ENCODE data around the gene AEBP2.

Gene AEBP2

DNA sequence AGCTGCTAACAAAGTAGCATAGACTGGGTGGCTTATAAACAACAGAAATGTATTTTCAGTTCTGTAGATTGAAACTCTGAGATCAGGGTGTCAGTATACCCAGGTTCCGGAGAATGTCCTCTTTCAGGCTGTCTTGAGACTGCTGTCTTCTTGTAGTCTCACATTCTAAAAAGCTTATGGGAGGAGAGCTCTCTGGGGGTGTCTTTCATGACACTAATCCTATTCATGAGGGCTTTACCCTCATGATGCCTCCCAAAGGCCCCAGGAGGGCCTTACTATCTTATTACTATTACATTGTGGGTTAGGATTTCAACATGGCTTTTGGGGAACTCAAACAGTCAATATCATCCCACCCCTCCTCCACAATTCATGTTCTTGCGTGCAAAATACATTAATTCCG, 94.3 kb downstream of the AEBP2 start:
- Histone ChIP-seq H3K27me3 (replicated peaks; ENCODE audit: insufficient read depth, low read length) (no peaks in the 10 kb centered on the region), H3K36me3 (replicated peaks; ENCODE audit: insufficient read depth, low read length) (no peaks in the 10 kb centered on the region), H3K4me2 (ENCODE audit: low read depth, low read length) (no peak overlapping the region), H3K4me1 (ENCODE audit: low read length) (no peaks in the 10 kb centered on the region), H3K9me3 (replicated peaks; ENCODE audit: insufficient read depth, low read length) (no peaks in the 10 kb centered on the region), H3K79me2 (ENCODE audit: low read length) (no peaks in the 10 kb centered on the region), H3K9ac (ENCODE audit: low read length) (no peak overlapping the region), H2AFZ (ENCODE audit: low read length) (no peak overlapping the region), H3K27ac (ENCODE audit: low read length) (no peak overlapping the region), H4K20me1 (ENCODE audit: insufficient read depth, low read length) (no peaks in the 10 kb centered on the region), H3K4me3 (ENCODE audit: low read length) (no peak overlapping the region), H3F3A (ENCODE audit: insufficient read depth, low read length) (no peaks in the 10 kb centered on the region), H3K9me2 (replicated peaks; ENCODE audit: insufficient read depth, low read length) (no peaks in the 10 kb centered on the region)
- DNase-seq, result no peak
- TF ChIP-seq, protein P1, sequence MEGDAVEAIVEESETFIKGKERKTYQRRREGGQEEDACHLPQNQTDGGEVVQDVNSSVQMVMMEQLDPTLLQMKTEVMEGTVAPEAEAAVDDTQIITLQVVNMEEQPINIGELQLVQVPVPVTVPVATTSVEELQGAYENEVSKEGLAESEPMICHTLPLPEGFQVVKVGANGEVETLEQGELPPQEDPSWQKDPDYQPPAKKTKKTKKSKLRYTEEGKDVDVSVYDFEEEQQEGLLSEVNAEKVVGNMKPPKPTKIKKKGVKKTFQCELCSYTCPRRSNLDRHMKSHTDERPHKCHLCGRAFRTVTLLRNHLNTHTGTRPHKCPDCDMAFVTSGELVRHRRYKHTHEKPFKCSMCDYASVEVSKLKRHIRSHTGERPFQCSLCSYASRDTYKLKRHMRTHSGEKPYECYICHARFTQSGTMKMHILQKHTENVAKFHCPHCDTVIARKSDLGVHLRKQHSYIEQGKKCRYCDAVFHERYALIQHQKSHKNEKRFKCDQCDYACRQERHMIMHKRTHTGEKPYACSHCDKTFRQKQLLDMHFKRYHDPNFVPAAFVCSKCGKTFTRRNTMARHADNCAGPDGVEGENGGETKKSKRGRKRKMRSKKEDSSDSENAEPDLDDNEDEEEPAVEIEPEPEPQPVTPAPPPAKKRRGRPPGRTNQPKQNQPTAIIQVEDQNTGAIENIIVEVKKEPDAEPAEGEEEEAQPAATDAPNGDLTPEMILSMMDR (IDR thresholded peaks at IDR 0.05; ENCODE audit: low read length), result no peak
- TF ChIP-seq EZH2phosphoT487 (IDR thresholded peaks at IDR 0.05; ENCODE audit: low read length), result no peak
- no peak for TF ChIP-seq EZH2 (optimal IDR thresholded peaks at IDR 0.05; ENCODE audit: low read depth, low read length)

DNA sequence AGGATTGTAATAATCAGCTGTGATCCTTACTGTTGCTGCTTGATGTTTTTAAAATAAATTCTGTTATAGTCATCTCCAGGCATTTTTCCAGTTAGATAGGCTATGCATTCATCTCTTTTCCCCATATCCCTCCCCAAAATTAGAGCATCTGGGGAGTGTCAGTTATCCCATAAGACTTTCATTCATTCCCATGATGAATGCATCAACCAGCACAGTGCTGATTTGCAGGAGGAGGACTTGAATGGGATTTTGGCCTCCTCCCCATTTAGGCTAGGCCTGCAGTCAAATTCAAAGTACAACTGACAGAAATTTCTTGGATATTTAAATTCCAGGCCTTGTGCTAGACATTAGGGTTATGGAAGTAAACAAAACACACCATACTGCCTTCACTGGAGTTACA, 99.8 kb downstream of the AEBP2 start:
- Histone ChIP-seq H3K79me2 (ENCODE audit: low read length) (no peaks in the 10 kb centered on the region), H3K9ac (ENCODE audit: low read length) (no peak overlapping the region), H3F3A (ENCODE audit: insufficient read depth, low read length) (no peaks in the 10 kb centered on the region), H3K4me1 (ENCODE audit: low read length) (no peaks in the 10 kb centered on the region), H3K27me3 (replicated peaks; ENCODE audit: insufficient read depth, low read length) (no peaks in the 10 kb centered on the region), H3K27ac (ENCODE audit: low read length) (no peak overlapping the region), H4K20me1 (ENCODE audit: insufficient read depth, low read length) (no peaks in the 10 kb centered on the region), H3K4me3 (ENCODE audit: low read length) (no peak overlapping the region), H3K9me3 (replicated peaks; ENCODE audit: insufficient read depth, low read length) (no peaks in the 10 kb centered on the region), H3K36me3 (replicated peaks; ENCODE audit: insufficient read depth, low read length) (no peaks in the 10 kb centered on the region), H3K4me2 (ENCODE audit: low read depth, low read length) (no peak overlapping the region), H2AFZ (ENCODE audit: low read length) (no peak overlapping the region), H3K9me2 (replicated peaks; ENCODE audit: insufficient read depth, low read length) (no peaks in the 10 kb centered on the region)
- no peak for DNase-seq
- TF ChIP-seq, protein P1 (IDR thresholded peaks at IDR 0.05; ENCODE audit: low read length), result no peak
- TF ChIP-seq EZH2 (optimal IDR thresholded peaks at IDR 0.05; ENCODE audit: low read depth, low read length), result no peak
- no peak for TF ChIP-seq EZH2phosphoT487 (IDR thresholded peaks at IDR 0.05; ENCODE audit: low read length)

DNA sequence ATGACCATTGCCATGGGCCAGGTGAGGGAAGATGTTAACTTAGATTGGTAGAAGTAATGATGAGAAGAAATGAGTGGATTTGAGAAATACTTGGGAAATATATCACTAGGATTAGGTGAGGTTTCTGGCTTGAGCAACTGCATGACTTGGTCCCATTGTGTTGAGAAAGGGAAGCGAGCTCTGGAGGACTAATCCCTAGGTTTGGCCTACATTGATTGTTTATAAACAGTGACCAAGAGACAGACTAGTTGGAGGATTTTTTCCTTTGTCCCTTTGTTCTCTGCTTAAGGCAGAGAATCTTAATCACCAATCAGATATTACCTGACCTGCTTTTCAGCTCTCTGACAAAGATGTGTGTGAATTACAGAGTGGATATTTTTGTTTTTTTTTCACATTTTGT, 100.5 kb downstream of the AEBP2 start:
- Histone ChIP-seq H3K9ac (ENCODE audit: low read length) (no peak overlapping the region), H4K20me1 (ENCODE audit: insufficient read depth, low read length) (no peaks in the 10 kb centered on the region), H2AFZ (ENCODE audit: low read length) (no peak overlapping the region), H3K36me3 (replicated peaks; ENCODE audit: insufficient read depth, low read length) (no peaks in the 10 kb centered on the region), H3K4me2 (ENCODE audit: low read depth, low read length) (no peak overlapping the region), H3K4me3 (ENCODE audit: low read length) (no peak overlapping the region), H3K9me2 (replicated peaks; ENCODE audit: insufficient read depth, low read length) (no peaks in the 10 kb centered on the region), H3K27ac (ENCODE audit: low read length) (no peak overlapping the region), H3K9me3 (replicated peaks; ENCODE audit: insufficient read depth, low read length) (no peaks in the 10 kb centered on the region), H3K27me3 (replicated peaks; ENCODE audit: insufficient read depth, low read length) (no peaks in the 10 kb centered on the region), H3F3A (ENCODE audit: insufficient read depth, low read length) (no peaks in the 10 kb centered on the region), H3K4me1 (ENCODE audit: low read length) (no peaks in the 10 kb centered on the region), H3K79me2 (ENCODE audit: low read length) (no peaks in the 10 kb centered on the region)
- no peak for TF ChIP-seq EZH2phosphoT487 (IDR thresholded peaks at IDR 0.05; ENCODE audit: low read length)
- DNase-seq, result no peak

DNA sequence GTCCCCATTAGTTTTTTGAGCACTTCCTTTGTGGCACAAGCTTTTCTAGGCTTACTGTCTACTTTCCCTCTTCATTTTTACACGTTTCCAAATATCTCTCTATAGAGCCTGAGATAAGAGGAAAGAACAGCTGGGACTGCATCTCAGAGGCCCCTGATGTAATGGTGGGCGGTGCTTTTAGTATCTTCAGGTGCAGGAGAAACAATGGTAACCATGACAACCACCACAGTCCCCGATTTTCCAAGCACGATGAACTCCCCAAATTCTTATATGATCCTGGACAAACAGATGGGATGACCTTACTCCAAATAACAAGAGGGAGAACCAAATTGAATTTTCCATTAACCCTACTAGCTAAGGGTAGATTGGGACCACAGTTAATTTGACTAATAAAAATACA, 103.3 kb downstream of the AEBP2 start:
- Histone ChIP-seq H2AFZ (ENCODE audit: low read length) (no peak overlapping the region), H3F3A (ENCODE audit: insufficient read depth, low read length) (no peaks in the 10 kb centered on the region), H3K9me2 (replicated peaks; ENCODE audit: insufficient read depth, low read length) (no peaks in the 10 kb centered on the region), H3K36me3 (replicated peaks; ENCODE audit: insufficient read depth, low read length) (no peaks in the 10 kb centered on the region), H3K4me3 (ENCODE audit: low read length) (no peak overlapping the region), H3K27ac (ENCODE audit: low read length) (no peak overlapping the region), H4K20me1 (ENCODE audit: insufficient read depth, low read length) (no peaks in the 10 kb centered on the region), H3K4me1 (ENCODE audit: low read length) (no peaks in the 10 kb centered on the region), H3K79me2 (ENCODE audit: low read length) (no peaks in the 10 kb centered on the region), H3K4me2 (ENCODE audit: low read depth, low read length) (no peak overlapping the region), H3K27me3 (replicated peaks; ENCODE audit: insufficient read depth, low read length) (no peaks in the 10 kb centered on the region), H3K9ac (ENCODE audit: low read length) (no peak overlapping the region), H3K9me3 (replicated peaks; ENCODE audit: insufficient read depth, low read length) (no peaks in the 10 kb centered on the region)
- DNase-seq, result no peak
- no peak for TF ChIP-seq EZH2phosphoT487 (IDR thresholded peaks at IDR 0.05; ENCODE audit: low read length)
- TF ChIP-seq, protein P1 (IDR thresholded peaks at IDR 0.05; ENCODE audit: low read length), result no peak
- no peak for TF ChIP-seq EZH2 (optimal IDR thresholded peaks at IDR 0.05; ENCODE audit: low read depth, low read length)
